WERI-Rb-1 (cell line): ENCODE measurements around the gene ARID1B.

Experiments
- DNase-seq: peaks from one replicate; pipeline ENCODE4 v3.0.0-alpha.2; 2020
- H3K27ac ChIP-seq: fragments of 250-450 bp; sonication (Bioruptor Pico); 2 replicates; pipeline ENCODE4 v1.5.1; 2020; ENCODE audit warnings: mild to moderate bottlenecking, moderate library complexity
- H3K27me3 ChIP-seq: fragments of 250-450 bp; sonication (Bioruptor Pico); 2 replicates; pipeline ENCODE4 v1.5.1; 2021; ENCODE audit warnings: mild to moderate bottlenecking, low read depth, moderate library complexity; ENCODE audit not compliant: insufficient read depth, severe bottlenecking
- H3K36me3 ChIP-seq: fragments of 250-450 bp; sonication (Bioruptor Pico); 2 replicates; pipeline ENCODE4 v1.5.1; 2020; ENCODE audit warnings: mild to moderate bottlenecking, moderate library complexity
- H3K4me3 ChIP-seq: 2 replicates; pipeline ENCODE4 v1.5.1; 2011; ENCODE audit warnings: low read depth, mild to moderate bottlenecking, control low read depth, low read length
- H3K9me3 ChIP-seq: fragments of 250-450 bp; sonication (Bioruptor Pico); 2 replicates; pipeline ENCODE4 v1.5.1; 2021; ENCODE audit warnings: mild to moderate bottlenecking, moderate library complexity; ENCODE audit not compliant: severe bottlenecking
- CTCF ChIP-seq: IDR thresholded peaks from 2 replicates; pipeline ENCODE4 v1.5.1; 2011; ENCODE audit warnings: low read depth, mild to moderate bottlenecking, control low read depth, inconsistent platforms, low read length

Gene ARID1B

GRCh38 chr6:157169656-157170055 lies 392.5 kb downstream of the ARID1B start:
- no peaks in the 10 kb centered on the region for H3K27me3 ChIP-seq
- H3K9me3 ChIP-seq: no peaks in the 10 kb centered on the region
- no peak overlapping the region for H3K27ac ChIP-seq
- DNase-seq: no peak
- H3K36me3 ChIP-seq: peaks cover 23% of the 10 kb centered on the region
- no peak overlapping the region for H3K4me3 ChIP-seq
- TF ChIP-seq CTCF: no peak

- Histone ChIP-seq H3K4me3 (no peak overlapping the region), H3K9me3 (no peaks in the 10 kb centered on the region), H3K27ac (no peak overlapping the region), H3K27me3 (no peaks in the 10 kb centered on the region), H3K36me3 (peaks cover 23% of the 10 kb centered on the region)
- no peak for TF ChIP-seq CTCF
- no peak for DNase-seq
Measured at GRCh38 chr6:157170535-157170934, 393.4 kb downstream of the ARID1B start.

GRCh38 chr6:157171801-157172200 lies 394.6 kb downstream of the ARID1B start:
- no peaks in the 10 kb centered on the region for H3K9me3 ChIP-seq
- peaks cover 23% of the 10 kb centered on the region for H3K36me3 ChIP-seq
- no peak overlapping the region for H3K4me3 ChIP-seq
- TF ChIP-seq CTCF: no peak
- H3K27me3 ChIP-seq: no peaks in the 10 kb centered on the region
- no peak overlapping the region for H3K27ac ChIP-seq
- DNase-seq: no peak

- peaks cover 19% of the 10 kb centered on the region for H3K36me3 ChIP-seq
- no peaks in the 10 kb centered on the region for H3K9me3 ChIP-seq
- H3K27ac ChIP-seq: no peak overlapping the region
- no peak overlapping the region for H3K4me3 ChIP-seq
- H3K27me3 ChIP-seq: no peaks in the 10 kb centered on the region
- no peak for TF ChIP-seq CTCF
- DNase-seq: no peak
Measured at GRCh38 chr6:157172231-157172701, 395.1 kb downstream of the ARID1B start.

- Histone ChIP-seq H3K36me3 (peaks cover 12% of the 10 kb centered on the region), H3K9me3 (no peaks in the 10 kb centered on the region), H3K27me3 (no peaks in the 10 kb centered on the region), H3K4me3 (no peak overlapping the region), H3K27ac (no peak overlapping the region)
- TF ChIP-seq CTCF: no peak
- no peak for DNase-seq
Measured at GRCh38 chr6:157172830-157173536, 395.8 kb downstream of the ARID1B start.

GRCh38 chr6:157173776-157174175 lies 396.6 kb downstream of the ARID1B start:
- TF ChIP-seq CTCF: no peak

More at GRCh38 chr6:157173776-157174175, 396.6 kb downstream of the ARID1B start:
- H3K4me3 ChIP-seq: no peak overlapping the region
- peaks cover 10% of the 10 kb centered on the region for H3K36me3 ChIP-seq
- H3K27me3 ChIP-seq: no peaks in the 10 kb centered on the region
- no peaks in the 10 kb centered on the region for H3K9me3 ChIP-seq
- no peak for DNase-seq
- H3K27ac ChIP-seq: no peak overlapping the region
